ENCODE results near the gene LRP1B. TPM values are rescaled to one million over a fixed set of nuclear protein-coding genes. Genes with fewer than 3 reads are reported as not detected.

Gene LRP1B
- polyA plus RNA-seq, 1 donor = 1.0 TPM

DNA sequence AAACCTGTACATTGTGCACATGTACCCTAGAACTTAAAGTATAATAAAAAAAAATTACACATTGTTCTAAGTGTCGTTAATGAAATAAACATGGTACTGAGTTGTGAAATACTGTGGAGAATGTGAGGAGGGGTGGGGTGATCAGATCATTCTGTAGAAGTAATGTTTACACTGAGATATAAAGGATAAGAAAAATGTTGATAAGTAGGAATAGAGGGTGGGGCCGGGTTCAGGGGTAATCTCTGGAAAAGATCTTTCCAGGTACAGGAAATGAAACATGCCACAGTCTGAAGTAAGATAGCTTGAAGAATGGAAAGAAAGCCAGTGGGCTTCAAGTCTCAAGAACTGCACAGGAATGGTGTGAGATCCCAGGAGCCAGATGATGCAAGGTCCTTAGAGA lies 1482.4 kb downstream of the LRP1B start:
- no peaks in the 10 kb centered on the region for H3K9me3 ChIP-seq (ENCODE audit: control insufficient read depth, low read depth, low read length)
- no peak overlapping the region for H3K27ac ChIP-seq (ENCODE audit: low read length)
- WGBS (ENCODE audit: insufficient coverage, low lambda C conversion rate) = 57% methylated on average over 1 of the region's 2 CpGs
- no peaks in the 10 kb centered on the region for H3K4me1 ChIP-seq (ENCODE audit: control insufficient read depth, insufficient read depth, low read length)
- no peak for DNase-seq
- no peaks in the 10 kb centered on the region for H3K27me3 ChIP-seq (ENCODE audit: control insufficient read depth, insufficient read depth, low read length)
- H3K36me3 ChIP-seq (ENCODE audit: control insufficient read depth, insufficient read depth, low read length) = no peaks in the 10 kb centered on the region
- H3K4me3 ChIP-seq (ENCODE audit: low read length) = no peak overlapping the region

DNA sequence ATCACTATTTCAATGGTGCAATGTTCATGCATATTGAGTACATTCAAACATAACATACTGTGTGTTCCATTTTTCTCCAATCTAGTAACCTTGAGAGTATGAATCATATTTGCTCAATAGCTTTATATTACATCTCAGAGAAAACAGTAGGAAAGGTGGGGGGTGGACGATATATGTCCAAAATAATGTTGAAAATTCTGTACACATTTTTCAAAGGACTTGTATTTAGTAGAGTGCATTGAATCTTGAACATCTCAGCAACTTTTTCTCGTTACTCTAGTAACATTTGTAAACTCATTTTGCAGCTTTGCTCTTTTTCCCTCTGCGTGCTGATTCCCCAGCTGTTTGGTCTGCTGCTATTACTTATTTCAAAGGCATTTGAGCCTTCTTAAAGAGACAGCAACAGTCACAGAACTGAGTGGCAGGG lies 1487.0 kb downstream of the LRP1B start:
- 100% methylated on average over 1 of the region's 3 CpGs for WGBS (ENCODE audit: insufficient coverage, low lambda C conversion rate)
- no peaks in the 10 kb centered on the region for H3K36me3 ChIP-seq (ENCODE audit: control insufficient read depth, insufficient read depth, low read length)
- DNase-seq = no peak
- no peak overlapping the region for H3K4me3 ChIP-seq (ENCODE audit: low read length)
- H3K27ac ChIP-seq (ENCODE audit: low read length) = no peak overlapping the region
- no peaks in the 10 kb centered on the region for H3K4me1 ChIP-seq (ENCODE audit: control insufficient read depth, insufficient read depth, low read length)
- H3K9me3 ChIP-seq (ENCODE audit: control insufficient read depth, low read depth, low read length) = no peaks in the 10 kb centered on the region
- no peaks in the 10 kb centered on the region for H3K27me3 ChIP-seq (ENCODE audit: control insufficient read depth, insufficient read depth, low read length)

DNA sequence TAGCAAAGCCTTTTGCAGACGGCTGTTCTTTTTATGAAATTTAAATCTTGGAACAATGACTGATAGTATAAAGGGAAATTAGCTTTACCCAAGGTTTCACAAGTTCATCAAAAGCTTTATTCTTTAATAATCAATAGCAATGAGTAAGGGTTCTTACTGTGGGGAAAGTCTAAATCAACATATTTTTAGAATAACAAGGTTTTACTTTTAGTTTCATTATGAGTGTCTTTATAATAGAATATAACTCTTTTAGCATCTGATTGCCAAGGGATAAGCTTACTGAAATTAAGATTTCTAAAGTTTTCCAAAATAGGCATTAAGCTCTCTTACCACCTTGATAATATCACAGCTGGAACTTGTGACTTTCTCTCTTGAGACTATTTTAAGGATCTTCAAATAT lies 1489.7 kb downstream of the LRP1B start:
- no peak overlapping the region for H3K4me3 ChIP-seq (ENCODE audit: low read length)
- no peak overlapping the region for H3K27ac ChIP-seq (ENCODE audit: low read length)
- no peaks in the 10 kb centered on the region for H3K27me3 ChIP-seq (ENCODE audit: control insufficient read depth, insufficient read depth, low read length)
- H3K4me1 ChIP-seq (ENCODE audit: control insufficient read depth, insufficient read depth, low read length) = no peaks in the 10 kb centered on the region
- WGBS (ENCODE audit: insufficient coverage, low lambda C conversion rate) = no CpG with 5 or more reads among the region's 1 CpG
- H3K9me3 ChIP-seq (ENCODE audit: control insufficient read depth, low read depth, low read length) = no peaks in the 10 kb centered on the region
- no peak for DNase-seq
- H3K36me3 ChIP-seq (ENCODE audit: control insufficient read depth, insufficient read depth, low read length) = no peaks in the 10 kb centered on the region

DNA sequence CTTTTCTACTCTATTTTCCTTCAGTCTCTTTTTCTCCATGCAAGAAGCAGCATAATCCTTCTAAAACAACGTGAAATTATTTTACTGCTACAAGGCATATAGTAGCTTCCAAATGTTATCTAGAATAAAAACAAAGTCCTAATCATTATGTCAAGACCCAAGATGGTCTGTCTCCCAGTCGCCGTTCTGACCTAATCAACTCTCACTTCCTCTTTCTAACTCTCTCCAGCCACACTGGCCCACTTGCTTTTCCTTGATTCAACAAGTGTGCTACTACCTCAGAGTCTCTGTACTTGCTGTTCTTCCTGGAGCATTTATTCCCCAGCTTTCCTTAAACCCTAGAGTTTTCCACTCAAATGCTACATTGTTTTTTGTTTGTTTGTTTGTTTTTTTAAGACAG lies 1491.2 kb downstream of the LRP1B start:
- WGBS (ENCODE audit: insufficient coverage, low lambda C conversion rate) = 100% methylated on average over 1 of the region's 3 CpGs

DNA sequence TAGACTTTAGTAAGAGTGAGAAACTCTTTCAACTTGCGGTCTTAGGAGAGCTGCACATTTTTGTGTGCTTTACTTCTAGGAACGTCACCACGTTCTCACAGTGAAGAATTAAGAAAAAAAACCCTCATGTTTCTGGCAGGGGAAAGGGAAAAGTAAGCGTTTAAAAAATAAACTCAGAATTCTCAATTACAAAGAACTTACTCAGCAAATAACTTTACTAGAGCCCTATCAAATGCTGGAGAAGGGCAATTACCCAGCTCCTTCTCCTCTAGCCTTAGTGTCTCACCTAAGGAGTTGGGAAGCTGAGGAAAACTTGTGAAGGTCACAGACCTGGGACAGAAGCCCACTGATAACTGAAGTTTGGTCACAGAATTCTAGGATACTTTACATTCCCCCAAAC lies 1500.3 kb downstream of the LRP1B start:
- no peaks in the 10 kb centered on the region for H3K36me3 ChIP-seq (ENCODE audit: control insufficient read depth, insufficient read depth, low read length)
- no peaks in the 10 kb centered on the region for H3K27me3 ChIP-seq (ENCODE audit: control insufficient read depth, insufficient read depth, low read length)
- no peak overlapping the region for H3K4me3 ChIP-seq (ENCODE audit: low read length)
- WGBS (ENCODE audit: insufficient coverage, low lambda C conversion rate) = 78% methylated on average over 4 of the region's 4 CpGs
- H3K27ac ChIP-seq (ENCODE audit: low read length) = no peak overlapping the region
- no peak for DNase-seq
- no peaks in the 10 kb centered on the region for H3K4me1 ChIP-seq (ENCODE audit: control insufficient read depth, insufficient read depth, low read length)
- H3K9me3 ChIP-seq (ENCODE audit: control insufficient read depth, low read depth, low read length) = no peaks in the 10 kb centered on the region

More for the DNA sequence above, 1491.2 kb downstream of the LRP1B start:
- Histone ChIP-seq H3K9me3 (ENCODE audit: control insufficient read depth, low read depth, low read length) (no peaks in the 10 kb centered on the region), H3K27me3 (ENCODE audit: control insufficient read depth, insufficient read depth, low read length) (no peaks in the 10 kb centered on the region), H3K4me3 (ENCODE audit: low read length) (no peak overlapping the region), H3K27ac (ENCODE audit: low read length) (no peak overlapping the region), H3K4me1 (ENCODE audit: control insufficient read depth, insufficient read depth, low read length) (no peaks in the 10 kb centered on the region), H3K36me3 (ENCODE audit: control insufficient read depth, insufficient read depth, low read length) (no peaks in the 10 kb centered on the region)
- DNase-seq = no peak

DNA sequence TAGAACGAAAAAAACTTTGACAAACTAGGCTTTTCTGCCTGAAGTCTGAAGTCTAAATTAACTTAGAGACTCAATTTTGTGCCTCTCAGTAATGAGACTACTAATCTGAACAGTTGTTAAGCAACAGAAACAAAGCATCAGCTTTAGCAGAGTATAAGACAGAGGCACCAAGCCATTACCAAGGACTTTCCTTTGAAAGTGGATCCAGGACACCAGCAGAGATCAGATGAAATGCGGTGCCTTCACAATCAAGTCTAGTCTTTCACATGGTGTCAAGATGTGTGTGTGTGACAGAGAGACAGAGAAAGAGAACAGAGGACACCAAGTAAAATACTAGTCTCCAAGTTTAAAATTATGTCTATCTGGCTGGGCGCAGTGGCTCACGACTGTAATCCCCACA lies 1502.9 kb downstream of the LRP1B start:
- WGBS (ENCODE audit: insufficient coverage, low lambda C conversion rate) = no CpG with 5 or more reads among the region's 4 CpGs
- no peak for DNase-seq

DNA sequence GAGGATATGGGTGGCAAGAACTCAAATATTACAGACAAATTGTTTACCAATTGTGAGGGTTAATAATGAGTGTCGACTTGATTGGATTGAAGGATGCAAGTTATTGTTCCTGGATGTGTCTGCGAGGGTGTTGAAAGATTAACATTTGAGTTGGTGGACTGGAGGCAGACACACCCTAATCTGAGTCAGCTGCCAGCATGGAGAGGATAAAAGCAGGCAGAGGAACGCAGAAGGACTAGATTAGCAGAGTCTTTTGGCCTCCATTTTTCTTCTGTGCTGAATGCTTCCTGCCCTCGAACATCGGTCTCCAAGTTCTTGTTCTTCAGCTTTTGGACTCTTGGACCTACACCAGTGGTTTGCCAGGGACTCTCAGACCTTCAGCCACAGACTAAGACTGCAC lies 1503.7 kb downstream of the LRP1B start:
- no peak overlapping the region for H3K27ac ChIP-seq (ENCODE audit: low read length)
- H3K4me3 ChIP-seq (ENCODE audit: low read length) = no peak overlapping the region
- H3K4me1 ChIP-seq (ENCODE audit: control insufficient read depth, insufficient read depth, low read length) = no peaks in the 10 kb centered on the region
- no peaks in the 10 kb centered on the region for H3K36me3 ChIP-seq (ENCODE audit: control insufficient read depth, insufficient read depth, low read length)
- DNase-seq = no peak
- H3K9me3 ChIP-seq (ENCODE audit: control insufficient read depth, low read depth, low read length) = no peaks in the 10 kb centered on the region
- WGBS (ENCODE audit: insufficient coverage, low lambda C conversion rate) = 75% methylated on average over 2 of the region's 5 CpGs
- H3K27me3 ChIP-seq (ENCODE audit: control insufficient read depth, insufficient read depth, low read length) = no peaks in the 10 kb centered on the region

More for the DNA sequence above, 1502.9 kb downstream of the LRP1B start:
- H3K4me3 ChIP-seq (ENCODE audit: low read length) = no peak overlapping the region
- H3K9me3 ChIP-seq (ENCODE audit: control insufficient read depth, low read depth, low read length) = no peaks in the 10 kb centered on the region
- no peaks in the 10 kb centered on the region for H3K27me3 ChIP-seq (ENCODE audit: control insufficient read depth, insufficient read depth, low read length)
- H3K27ac ChIP-seq (ENCODE audit: low read length) = no peak overlapping the region
- no peaks in the 10 kb centered on the region for H3K36me3 ChIP-seq (ENCODE audit: control insufficient read depth, insufficient read depth, low read length)
- no peaks in the 10 kb centered on the region for H3K4me1 ChIP-seq (ENCODE audit: control insufficient read depth, insufficient read depth, low read length)

DNA sequence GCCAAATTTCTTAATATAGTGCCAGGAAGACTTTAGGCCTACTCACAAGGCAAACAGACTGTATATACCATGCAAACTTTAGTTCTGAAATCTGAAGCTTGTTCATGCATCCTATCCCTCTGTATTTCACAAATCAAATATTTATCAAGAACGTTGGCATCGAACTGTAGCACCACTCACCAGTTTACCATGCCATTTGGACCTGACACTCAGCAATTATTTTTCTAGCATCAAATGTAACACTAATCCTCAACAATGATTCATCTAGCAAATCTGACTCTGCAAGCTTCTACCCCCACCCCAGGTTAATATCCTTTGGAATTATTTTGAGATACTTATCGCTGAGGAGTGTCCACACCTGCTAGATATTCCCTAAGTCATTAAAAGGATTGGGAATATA lies 1506.6 kb downstream of the LRP1B start:
- WGBS (ENCODE audit: insufficient coverage, low lambda C conversion rate) = no CpG with 5 or more reads among the region's 3 CpGs

DNA sequence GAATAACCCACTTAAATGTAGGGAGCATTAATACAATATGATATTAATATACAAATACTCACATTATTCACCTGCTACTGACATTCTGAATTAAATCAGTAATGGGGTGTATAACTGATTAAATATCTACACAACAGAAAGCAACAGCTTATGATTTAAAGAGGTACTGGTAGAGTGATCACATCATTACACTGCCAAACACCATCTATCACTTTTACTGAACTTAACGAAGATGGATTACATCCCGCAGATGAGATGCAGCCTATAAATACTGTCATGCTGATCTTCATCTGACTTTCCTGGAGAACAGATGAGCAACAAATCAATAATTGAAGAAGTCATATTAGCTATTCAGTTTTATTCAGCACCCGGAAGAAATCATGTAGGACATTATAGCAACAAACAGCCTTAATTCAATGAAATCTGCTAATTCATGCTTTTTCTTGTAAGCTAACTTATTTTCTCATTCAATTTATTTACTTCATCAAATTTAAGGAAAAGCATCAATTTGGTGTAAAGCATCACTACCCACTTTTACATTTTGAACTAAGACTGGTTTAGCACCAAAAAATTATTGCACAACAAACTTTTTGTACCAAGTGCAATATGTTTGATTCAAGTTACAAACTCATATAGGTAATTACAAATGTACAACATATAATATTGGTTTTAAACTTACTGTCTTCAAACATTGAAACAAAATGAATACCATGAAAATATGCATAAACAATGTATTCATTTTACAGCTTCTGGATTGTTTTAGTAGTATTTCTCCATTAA lies 1509.0 kb downstream of the LRP1B start:
- Histone ChIP-seq H3K4me1 (ENCODE audit: control insufficient read depth, insufficient read depth, low read length) (no peaks in the 10 kb centered on the region), H3K27ac (ENCODE audit: low read length) (no peak overlapping the region), H3K27me3 (ENCODE audit: control insufficient read depth, insufficient read depth, low read length) (no peaks in the 10 kb centered on the region), H3K9me3 (ENCODE audit: control insufficient read depth, low read depth, low read length) (no peaks in the 10 kb centered on the region), H3K4me3 (ENCODE audit: low read length) (no peak overlapping the region), H3K36me3 (ENCODE audit: control insufficient read depth, insufficient read depth, low read length) (no peaks in the 10 kb centered on the region)
- WGBS (ENCODE audit: insufficient coverage, low lambda C conversion rate) = 93% methylated on average over 3 of the region's 3 CpGs
- no peak for DNase-seq

More for the DNA sequence above, 1506.6 kb downstream of the LRP1B start:
- Histone ChIP-seq H3K27ac (ENCODE audit: low read length) (no peak overlapping the region), H3K36me3 (ENCODE audit: control insufficient read depth, insufficient read depth, low read length) (no peaks in the 10 kb centered on the region), H3K27me3 (ENCODE audit: control insufficient read depth, insufficient read depth, low read length) (no peaks in the 10 kb centered on the region), H3K9me3 (ENCODE audit: control insufficient read depth, low read depth, low read length) (no peaks in the 10 kb centered on the region), H3K4me1 (ENCODE audit: control insufficient read depth, insufficient read depth, low read length) (no peaks in the 10 kb centered on the region), H3K4me3 (ENCODE audit: low read length) (no peak overlapping the region)
- no peak for DNase-seq

DNA sequence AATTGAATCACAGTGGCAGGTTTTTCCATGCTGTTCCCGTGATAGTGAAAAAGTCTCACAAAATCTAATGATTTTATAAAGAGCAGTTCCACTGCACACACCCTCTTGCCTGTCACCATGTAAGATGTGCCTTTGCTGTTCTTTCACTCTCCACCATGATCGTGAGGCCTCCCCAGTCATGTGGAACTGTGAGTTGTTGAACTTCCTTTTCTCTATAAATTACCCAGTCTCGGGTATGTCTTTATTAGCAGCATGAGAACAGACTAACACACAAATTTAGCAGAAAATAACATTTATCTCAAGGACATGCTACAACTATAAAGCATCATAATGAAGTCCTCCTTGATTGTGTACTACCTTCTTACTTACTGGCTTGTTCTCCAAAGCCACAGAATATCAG lies 1526.0 kb downstream of the LRP1B start:
- no peaks in the 10 kb centered on the region for H3K4me1 ChIP-seq (ENCODE audit: control insufficient read depth, insufficient read depth, low read length)
- no peaks in the 10 kb centered on the region for H3K36me3 ChIP-seq (ENCODE audit: control insufficient read depth, insufficient read depth, low read length)
- no peak overlapping the region for H3K27ac ChIP-seq (ENCODE audit: low read length)
- no peak for DNase-seq
- H3K9me3 ChIP-seq (ENCODE audit: control insufficient read depth, low read depth, low read length) = no peaks in the 10 kb centered on the region
- H3K27me3 ChIP-seq (ENCODE audit: control insufficient read depth, insufficient read depth, low read length) = no peaks in the 10 kb centered on the region
- WGBS (ENCODE audit: insufficient coverage, low lambda C conversion rate) = no CpG with 5 or more reads among the region's 3 CpGs
- no peak overlapping the region for H3K4me3 ChIP-seq (ENCODE audit: low read length)

DNA sequence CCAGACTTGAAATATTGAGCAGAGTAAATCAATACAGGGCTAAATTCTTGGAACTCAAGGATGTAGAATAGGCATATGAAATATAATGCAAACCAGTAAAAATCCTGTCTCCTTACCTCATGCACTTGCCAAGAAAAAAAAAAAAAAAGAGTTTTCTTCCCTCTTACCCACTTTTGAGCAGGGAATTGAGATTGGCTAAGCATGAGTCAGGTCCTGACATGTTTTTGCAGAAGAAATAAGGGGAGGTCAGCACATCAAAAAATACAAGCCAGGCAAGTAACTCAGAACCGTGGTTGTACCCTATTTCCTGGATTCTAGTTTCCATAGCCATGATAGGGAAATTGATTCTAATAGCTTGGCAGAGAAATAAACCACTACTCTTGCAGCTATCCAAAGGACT lies 1526.7 kb downstream of the LRP1B start:
- WGBS (ENCODE audit: insufficient coverage, low lambda C conversion rate) = no CpG with 5 or more reads among the region's 1 CpG
- H3K4me1 ChIP-seq (ENCODE audit: control insufficient read depth, insufficient read depth, low read length) = no peaks in the 10 kb centered on the region
- DNase-seq = no peak
- no peaks in the 10 kb centered on the region for H3K9me3 ChIP-seq (ENCODE audit: control insufficient read depth, low read depth, low read length)
- H3K27ac ChIP-seq (ENCODE audit: low read length) = no peak overlapping the region
- H3K36me3 ChIP-seq (ENCODE audit: control insufficient read depth, insufficient read depth, low read length) = no peaks in the 10 kb centered on the region
- no peak overlapping the region for H3K4me3 ChIP-seq (ENCODE audit: low read length)
- no peaks in the 10 kb centered on the region for H3K27me3 ChIP-seq (ENCODE audit: control insufficient read depth, insufficient read depth, low read length)

Measured in large intestine (tissue), 3 donors.